Fibroblast of the aortic adventitia (primary cell): ENCODE data around the gene MEP1A. TPM values are rescaled to one million over a fixed set of nuclear protein-coding genes. Genes with fewer than 3 reads are reported as not detected.
A peak's percentile ranks its signal among the peaks of the same experiment; 100 is the strongest.

Experiments used
- DNase-seq: peaks from one replicate; pipeline ENCODE4 v3.0.0-alpha.2; 2010; ENCODE audit warnings: low read depth
- H3K4me3 ChIP-seq: 2 replicates; pipeline ENCODE4 v1.5.1; 2011; ENCODE audit warnings: low read depth, mild to moderate bottlenecking, control low read depth, low read length, moderate library complexity
- CTCF ChIP-seq: IDR thresholded peaks from 2 replicates; pipeline ENCODE4 v1.5.1; 2011; ENCODE audit warnings: mild to moderate bottlenecking, low read length, control low read depth, inconsistent platforms; ENCODE audit not compliant: insufficient read depth
- total RNA-seq: library from RNA; depleted of rRNA; stranded (reverse); fragments of >200 nt; gene quantifications from 2 replicates; pipeline ENCODE4 v1.2.3, GENCODE V29; 2012; ENCODE audit warnings: low replicate concordance

The MEP1A gene
- total RNA-seq, 1 donor = not detected

- no peak overlapping the region for H3K4me3 ChIP-seq
- DNase-seq = peak; percentile 24
- TF ChIP-seq CTCF = no peak
These were observed 82.9 kb downstream of the MEP1A start for GRCh38 chr6:46876126-46876525.

GRCh38 chr6:46879003-46879402 lies 85.8 kb downstream of the MEP1A start:
- TF ChIP-seq CTCF = no peak
- DNase-seq = no peak
- H3K4me3 ChIP-seq = no peak overlapping the region

GRCh38 chr6:46882645-46883044 lies 89.5 kb downstream of the MEP1A start:
- H3K4me3 ChIP-seq = no peak overlapping the region
- TF ChIP-seq CTCF = no peak
- DNase-seq = no peak

- TF ChIP-seq CTCF = no peak
- DNase-seq = no peak
- H3K4me3 ChIP-seq = no peak overlapping the region
These were observed 94.8 kb downstream of the MEP1A start for GRCh38 chr6:46888031-46888430.

GRCh38 chr6:46888578-46888977 lies 95.4 kb downstream of the MEP1A start:
- no peak for TF ChIP-seq CTCF
- no peak overlapping the region for H3K4me3 ChIP-seq
- DNase-seq = no peak

Other genes starting within 250 kb of the MEP1A start
- gene CYP39A1, start 140.6 kb upstream of the MEP1A start, total RNA-seq = 0.63 and 4.7 TPM in 2 replicates
- 6.2 and 27.3 TPM in 2 replicates for gene SLC25A27, start 140.4 kb upstream of the MEP1A start, total RNA-seq
- 0.18 and 1.8 TPM in 2 replicates for gene TDRD6, start 105.5 kb upstream of the MEP1A start, total RNA-seq
- gene PLA2G7, start 58.0 kb upstream of the MEP1A start, total RNA-seq = 7.8 TPM in 1 of 2 replicates, not detected in the other
- not detected in 2 replicates for gene ANKRD66, start 46.5 kb upstream of the MEP1A start, total RNA-seq
- gene ADGRF5, start 128.5 kb downstream of the MEP1A start, total RNA-seq = under 0.01 and 15.9 TPM in 2 replicates
- not detected in 2 replicates for gene ADGRF1, start 248.9 kb downstream of the MEP1A start, total RNA-seq